ENCODE measurements around the gene HPN.
"Not testable (repeated sequence)": the region's sequence is repeated elsewhere in the genome, so short reads cannot be mapped to it uniquely, and the experiment has no call there.

Gene HPN

DNA sequence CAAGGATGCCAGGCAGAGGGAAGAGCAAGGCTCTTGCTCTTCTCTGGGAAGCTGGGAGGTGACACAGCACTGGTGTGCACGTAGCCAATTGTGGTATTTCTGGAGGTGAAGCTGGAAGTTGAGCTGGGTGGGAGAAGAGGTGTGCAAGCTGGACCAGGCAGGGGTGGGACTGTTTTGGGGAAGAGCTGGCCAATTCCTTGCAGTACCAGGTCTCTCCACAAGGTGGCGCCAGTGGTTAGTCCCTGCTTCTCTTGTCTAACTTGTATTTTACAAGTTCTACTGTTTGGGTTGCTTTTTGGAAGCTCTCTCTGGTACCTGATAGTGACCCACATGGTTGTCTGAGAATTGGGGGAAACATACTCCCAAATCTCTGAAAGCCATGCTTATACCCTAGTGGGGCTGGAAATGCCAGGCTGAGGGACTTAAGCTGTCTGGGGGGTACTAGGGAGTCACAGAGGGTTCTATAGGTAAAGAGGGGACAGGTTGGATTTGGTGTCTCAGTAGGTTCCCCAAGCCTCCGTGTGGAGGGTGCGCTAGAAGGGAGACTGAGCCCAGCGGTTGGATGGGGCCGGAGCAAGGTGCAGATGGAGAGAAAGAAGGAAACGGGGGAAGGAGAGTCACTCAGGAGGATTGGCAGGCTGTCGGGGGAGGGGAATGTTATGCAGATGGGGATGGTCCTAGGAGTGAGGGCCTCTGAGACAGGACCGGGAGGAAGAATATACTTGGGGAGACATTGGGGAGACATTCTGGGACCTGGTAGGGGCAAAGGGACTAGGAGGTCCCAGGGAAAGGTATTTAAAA lies 3.0 kb downstream of the HPN start:
- DNase-seq: peak; percentile 96

DNA sequence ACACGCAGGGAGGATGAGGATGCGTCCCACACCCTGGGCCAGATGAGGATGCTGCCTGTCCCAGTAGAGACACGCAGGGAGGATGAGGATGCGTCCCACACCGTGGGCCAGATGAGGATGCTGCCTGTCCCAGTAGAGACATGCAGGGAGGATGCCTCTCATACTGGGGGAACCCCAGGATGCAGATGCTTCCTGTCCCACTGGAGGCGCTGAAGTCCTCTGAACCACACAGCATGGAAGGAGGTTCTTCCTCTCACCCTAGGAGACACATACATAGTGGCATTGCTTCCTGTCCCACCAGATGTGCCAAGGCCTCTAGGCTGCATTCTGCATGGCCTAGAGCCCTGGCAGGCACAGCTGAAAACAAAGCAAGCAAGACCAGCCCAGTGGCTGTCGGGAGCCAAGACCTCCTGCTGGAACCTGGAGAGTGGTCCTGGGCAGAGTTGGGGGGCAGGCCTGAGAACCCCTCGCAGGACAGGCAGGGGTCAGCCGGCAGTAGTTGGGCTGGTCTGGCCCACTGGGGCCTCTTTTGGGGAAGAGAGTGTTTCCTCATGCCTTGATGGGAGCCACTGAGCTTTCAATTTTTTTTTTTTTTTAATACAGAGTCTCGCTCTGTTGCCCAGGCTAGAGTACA lies 4.3 kb downstream of the HPN start:
- peak; percentile 91 for DNase-seq

DNA sequence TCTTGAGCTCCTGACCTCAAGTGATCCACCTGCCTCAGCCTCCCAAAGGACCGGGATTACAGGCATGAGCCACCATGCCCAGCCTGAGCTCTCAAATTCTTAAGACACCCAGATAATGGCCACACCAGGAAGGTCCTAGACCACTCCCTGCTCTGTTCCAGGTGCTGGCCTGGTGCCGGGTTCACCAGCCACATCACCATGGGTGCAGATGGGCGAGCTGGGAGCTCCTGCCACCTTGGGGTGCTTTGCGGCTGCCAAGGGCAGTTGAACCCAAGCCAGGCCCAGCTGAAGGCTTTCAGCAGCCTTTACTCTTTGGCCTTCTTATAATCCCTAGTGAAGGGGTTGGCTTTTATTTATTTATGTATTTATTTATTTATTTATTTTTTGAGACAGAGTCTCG lies 4.9 kb downstream of the HPN start:
- DNase-seq: no peak

GRCh38 chr19:35048911-35049411 lies 7.4 kb downstream of the HPN start:
- no peak for DNase-seq

GRCh38 chr19:35049456-35049855 lies 7.9 kb downstream of the HPN start:
- DNase-seq: no peak

GRCh38 chr19:35050662-35051061 lies 9.1 kb downstream of the HPN start:
- not testable (repeated sequence) for DNase-seq

- DNase-seq: not testable (repeated sequence)
Observed at GRCh38 chr19:35051268-35051667, 9.7 kb downstream of the HPN start.

DNA sequence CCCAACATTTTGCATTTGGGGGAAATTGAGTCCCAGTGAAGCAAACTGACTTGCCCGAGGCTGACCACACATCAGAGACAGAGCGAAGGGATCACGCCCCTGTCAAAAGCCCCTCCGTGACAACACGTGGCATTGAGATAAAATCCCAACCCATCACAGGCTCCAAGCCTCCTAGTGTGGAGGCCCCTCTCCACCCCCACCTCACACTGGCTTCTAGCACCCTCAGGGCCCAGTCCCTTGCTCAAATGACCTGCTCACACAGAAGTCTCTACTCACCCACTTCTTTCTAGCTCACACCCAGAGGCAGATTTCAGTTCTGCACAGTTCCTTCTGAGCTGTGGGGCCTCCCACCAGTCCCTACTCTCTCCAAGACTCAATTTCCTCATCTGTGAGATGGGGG lies 10.3 kb downstream of the HPN start:
- no peak for DNase-seq

GRCh38 chr19:35052599-35053190 lies 11.2 kb downstream of the HPN start:
- DNase-seq: no peak

DNA sequence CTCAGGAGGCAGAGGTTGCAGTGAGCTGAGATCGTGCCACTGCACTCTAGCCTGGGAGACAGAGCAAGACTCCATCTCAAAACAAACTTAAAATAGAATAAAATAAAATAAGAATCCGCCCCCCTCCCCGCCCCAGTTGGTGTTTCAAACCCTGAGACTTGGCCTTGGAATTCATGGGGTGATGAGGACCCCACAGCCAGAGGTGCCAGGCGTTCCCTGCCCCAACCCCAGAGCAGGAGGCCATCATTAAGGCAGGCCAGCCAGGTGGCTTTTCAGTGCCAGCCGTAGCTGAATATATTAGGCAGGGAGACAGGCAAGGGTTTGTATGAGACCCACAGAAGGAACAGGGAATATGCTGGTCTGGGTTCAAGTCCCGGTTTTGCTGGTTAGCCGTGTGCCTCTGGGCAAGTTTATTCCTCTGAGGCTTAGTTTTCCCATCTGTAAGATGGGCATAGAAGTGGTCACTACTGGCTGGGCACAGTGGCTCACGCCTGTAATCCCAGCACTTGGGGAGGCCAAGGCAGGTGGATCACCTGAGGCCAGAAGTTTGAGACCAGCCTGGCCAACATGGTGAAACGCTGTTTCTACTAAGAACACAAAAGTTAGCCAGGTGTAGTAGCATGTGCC lies 12.3 kb downstream of the HPN start:
- DNase-seq: no peak

DNA sequence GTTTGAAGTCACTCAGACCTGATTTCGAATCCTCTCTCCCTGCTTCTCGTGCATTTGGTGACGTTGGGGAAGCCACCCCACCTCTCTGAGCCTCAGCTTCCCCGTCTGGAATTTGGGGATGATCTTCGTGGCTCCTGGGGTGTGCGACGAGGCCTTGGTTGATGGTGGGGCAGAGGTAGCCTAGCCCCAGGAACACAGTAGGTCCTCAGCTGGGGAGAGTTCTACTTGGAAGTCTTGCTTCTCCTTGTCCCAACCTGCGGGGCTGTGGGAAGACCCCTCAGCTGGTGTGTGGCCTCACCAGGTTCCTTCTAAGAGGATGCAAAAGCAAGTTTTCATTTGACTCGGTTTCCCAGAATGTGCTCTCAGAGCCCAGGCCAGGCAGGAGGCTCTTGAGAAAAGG lies 13.1 kb downstream of the HPN start:
- DNase-seq: no peak

GRCh38 chr19:35055715-35056179 lies 14.2 kb downstream of the HPN start:
- DNase-seq: no peak

DNA sequence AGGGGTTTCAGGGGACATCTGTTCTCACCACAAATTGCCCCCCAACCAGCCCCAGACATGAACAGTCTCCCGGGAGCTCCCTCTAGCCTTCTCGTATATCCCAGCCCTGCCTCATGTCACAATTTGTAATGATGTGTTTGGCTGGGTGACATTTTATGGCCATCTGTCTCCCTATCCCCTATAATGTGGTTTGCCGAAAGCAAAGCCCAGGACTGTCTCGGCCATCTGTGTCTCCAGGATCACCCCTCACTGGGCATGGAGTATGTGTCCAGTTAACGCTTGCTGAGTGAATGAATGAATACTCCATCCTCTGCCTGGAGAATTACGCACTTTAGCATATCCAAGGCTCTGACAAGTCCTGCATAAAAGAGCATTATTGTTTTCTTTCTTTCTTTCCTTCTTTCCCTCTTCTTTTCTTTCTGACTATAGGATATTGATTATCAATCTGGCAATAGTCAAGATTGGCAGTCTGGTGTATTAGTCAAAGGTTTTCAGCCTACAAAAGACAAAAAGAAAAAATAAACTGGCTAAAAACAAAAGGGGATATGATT lies 15.1 kb downstream of the HPN start:
- DNase-seq: no peak

DNA sequence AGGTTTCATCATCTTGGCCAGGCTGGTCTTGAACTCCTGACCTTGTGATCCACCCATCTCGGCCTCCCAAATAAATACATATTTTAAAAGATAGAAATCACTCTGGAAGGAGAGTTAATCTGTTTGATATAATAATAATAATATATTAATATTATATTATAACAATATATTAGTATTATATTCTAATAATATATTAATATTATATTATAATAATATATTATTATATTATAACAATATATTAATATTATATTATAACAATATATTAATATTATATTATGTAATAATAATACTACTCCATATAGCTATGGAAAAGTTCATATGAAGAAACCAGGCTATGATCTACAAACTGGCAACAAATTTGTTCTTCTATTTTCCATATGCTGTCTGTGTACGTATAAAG lies 16.8 kb downstream of the HPN start:
- DNase-seq: no peak

- DNase-seq: no peak
Observed at GRCh38 chr19:35059006-35059798, 17.7 kb downstream of the HPN start.

DNA sequence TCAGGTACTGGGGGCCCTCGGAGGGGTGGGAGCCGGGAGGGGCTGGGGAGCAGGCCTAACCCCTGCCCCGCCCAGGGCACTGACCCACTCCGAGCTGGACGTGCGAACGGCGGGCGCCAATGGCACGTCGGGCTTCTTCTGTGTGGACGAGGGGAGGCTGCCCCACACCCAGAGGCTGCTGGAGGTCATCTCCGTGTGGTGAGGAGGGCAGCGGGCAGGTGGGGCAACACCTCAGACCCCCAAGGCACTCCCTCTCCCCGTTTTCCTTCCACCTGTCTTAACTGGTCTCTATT lies 18.2 kb downstream of the HPN start:
- no peak for DNase-seq

- DNase-seq: no peak
Observed at GRCh38 chr19:35060160-35060855, 18.8 kb downstream of the HPN start.

- DNase-seq: no peak
Observed at GRCh38 chr19:35061583-35062373, 20.3 kb downstream of the HPN start.

- no peak for DNase-seq
Observed at GRCh38 chr19:35062942-35063341, 21.4 kb downstream of the HPN start.

DNA sequence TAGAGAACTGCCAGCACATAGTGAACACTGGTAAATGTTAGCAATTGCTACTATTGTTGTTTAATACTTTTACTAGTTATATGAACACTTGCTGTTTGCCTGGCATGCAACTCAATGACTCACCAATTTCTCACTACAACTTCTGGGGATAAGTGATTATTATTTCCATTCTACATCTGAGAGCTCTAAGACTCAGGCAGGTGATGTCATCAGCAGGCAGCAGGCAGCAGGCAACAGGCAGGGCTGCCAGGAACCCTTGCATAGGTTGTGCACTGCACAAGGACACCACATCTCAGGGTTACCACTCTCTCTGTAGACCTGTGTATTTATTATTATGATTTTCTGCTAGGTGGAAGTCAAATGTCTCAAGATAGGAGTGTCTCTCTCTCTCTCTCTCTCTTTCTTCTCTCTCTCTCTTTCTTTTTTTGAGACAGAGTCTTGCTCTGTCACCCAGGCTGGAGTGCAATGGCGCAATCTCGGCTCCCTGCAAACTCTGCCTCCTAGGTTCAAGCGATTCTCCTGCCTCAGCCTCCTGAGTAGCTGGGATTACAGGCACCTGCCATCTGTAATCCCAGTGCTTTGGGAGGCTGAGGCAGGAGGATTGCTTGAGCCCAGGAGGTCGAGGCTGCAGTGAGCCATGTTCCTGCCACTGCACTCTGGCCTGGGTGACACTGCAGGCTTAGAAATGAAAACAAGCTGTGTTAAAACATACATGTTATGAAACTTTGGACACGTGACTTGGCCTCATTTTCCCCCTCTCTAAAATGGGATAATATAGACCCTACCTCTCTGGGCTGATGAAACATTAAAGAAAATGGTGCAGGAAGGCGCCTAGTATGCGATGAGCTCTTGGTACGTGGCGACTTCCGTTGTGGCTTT lies 22.7 kb downstream of the HPN start:
- DNase-seq: no peak

Measured in 8988T (cell line).